GM18951 (cell line): Measurements from ENCODE around the gene APOD.

Experiments
- POLR2A ChIP-seq: IDR thresholded peaks from 4 replicates; pipeline ENCODE4 v1.6.1; 2011; ENCODE audit warnings: mild to moderate bottlenecking; ENCODE audit not compliant: insufficient read length, insufficient read depth; ENCODE audit errors: extremely low read depth
- in situ Hi-C: fragments of 300-500 bp; cut with MboI; formaldehyde crosslinking; loops from one replicate; pipeline ENCODE4 v1.12.0; 2022; ENCODE audit warnings: low sequenced_read_pairs, mixed read lengths, inconsistent platforms; ENCODE audit not compliant: unreplicated experiment

APOD gene

GRCh38 chr3:195524171-195524896 is 59.4 kb downstream of the APOD start:
- in situ Hi-C loops = loop anchor here (5.0 kb wide), 1 partner anchor 247 kb away; no protein-coding TSS in a partner anchor
- no peak for TF ChIP-seq POLR2A

- in situ Hi-C loops = loop anchor here (5.0 kb wide), 1 partner anchor 245 kb away; no protein-coding TSS in a partner anchor
- no peak for TF ChIP-seq POLR2A
These were observed 61.3 kb downstream of the APOD start for GRCh38 chr3:195522254-195523023.
